IMR-90 (cell line): ENCODE data around the gene LRFN2. TPM values are rescaled to one million over a fixed set of nuclear protein-coding genes. Genes with fewer than 3 reads are reported as not detected.

ENCODE experiments used
- ATAC-seq: fragments of 200-7000 bp; cut with Tn5 transposase; 2 replicates; pipeline ENCODE4 v1.9.1; 2020; ENCODE audit warnings: low read depth, mild to moderate bottlenecking, moderate library complexity
- BruUV-seq: library from RNA; stranded (reverse); fragments of 400-500 nt; replicated peaks from 2 replicates; lab custom pipeline; 2021; lab: Mats Ljungman, UMichigan
- CTCF ChIA-PET: fragments of 300-600 bp; formaldehyde crosslinking; extraction: SDS; loops from one replicate; lab custom pipeline; 2021; ENCODE audit warnings: antibody characterized with exemption; lab: Yijun Ruan, JAX
- POLR2A ChIA-PET: fragments of 300-600 bp; sonication (Branson Sonifier 250); formaldehyde crosslinking; loops from one replicate; lab custom pipeline; 2022; ENCODE audit warnings: antibody characterized with exemption; ENCODE audit not compliant: unreplicated experiment; lab: Charles Lee
- DNase-seq: peaks from one replicate; pipeline ENCODE4 v3.0.0; 2013
- H2AFZ ChIP-seq: replicated peaks from 2 replicates; pipeline ENCODE3; 2013; ENCODE audit warnings: low read length, mild to moderate bottlenecking; ENCODE audit not compliant: poor library complexity
- H2AK5ac ChIP-seq: 2 replicates; pipeline ENCODE4 v1.6.1; 2013; ENCODE audit warnings: low read depth, low read length, inconsistent platforms
- H2AK9ac ChIP-seq: replicated peaks from 2 replicates; pipeline ENCODE3; 2013; ENCODE audit warnings: mild to moderate bottlenecking, low read depth, low read length, moderate library complexity; ENCODE audit not compliant: poor library complexity
- H2BK120ac ChIP-seq: 2 replicates; pipeline ENCODE4 v1.6.1; 2013; ENCODE audit warnings: low read depth, low read length, inconsistent platforms
- H2BK15ac ChIP-seq: 3 replicates; pipeline ENCODE4 v1.6.1; 2013; ENCODE audit warnings: low read depth, low read length, inconsistent platforms
- H2BK20ac ChIP-seq: 2 replicates; pipeline ENCODE4 v1.6.1; 2013; ENCODE audit warnings: low read depth, mild to moderate bottlenecking, inconsistent platforms, low read length, moderate library complexity
- H2BK5ac ChIP-seq: 2 replicates; pipeline ENCODE4 v1.6.1; 2013; ENCODE audit warnings: mild to moderate bottlenecking, low read depth, low read length, inconsistent platforms; ENCODE audit not compliant: poor library complexity, severe bottlenecking
- H3K14ac ChIP-seq: replicated peaks from 2 replicates; pipeline ENCODE4 v1.6.1; 2013; ENCODE audit warnings: low read depth, low read length, inconsistent platforms
- H3K18ac ChIP-seq: 2 replicates; pipeline ENCODE4 v1.6.1; 2013; ENCODE audit warnings: low read depth, low read length, control low read depth
- H3K23ac ChIP-seq: 2 replicates; pipeline ENCODE4 v1.6.1; 2013; ENCODE audit warnings: low read depth, low read length, inconsistent platforms
- H3K27ac ChIP-seq: 2 replicates; pipeline ENCODE4 v1.5.1; 2013; ENCODE audit warnings: mild to moderate bottlenecking, control low read depth, low read length; ENCODE audit not compliant: insufficient read depth
- H3K27me3 ChIP-seq: 2 replicates; pipeline ENCODE4 v1.6.1; 2013; ENCODE audit warnings: low read length; ENCODE audit not compliant: control insufficient read depth, insufficient read depth
- H3K36me3 ChIP-seq: 2 replicates; pipeline ENCODE4 v1.6.1; 2013; ENCODE audit warnings: low read length, mixed read lengths; ENCODE audit not compliant: control insufficient read depth, insufficient read depth
- H3K4ac ChIP-seq: 2 replicates; pipeline ENCODE4 v1.6.1; 2013; ENCODE audit warnings: low read depth, low read length, inconsistent platforms
- H3K4me1 ChIP-seq: 2 replicates; pipeline ENCODE4 v1.6.1; 2013; ENCODE audit warnings: low read length, mixed read lengths; ENCODE audit not compliant: control insufficient read depth, insufficient read depth
- H3K4me2 ChIP-seq: 2 replicates; pipeline ENCODE4 v1.6.1; 2013; ENCODE audit warnings: low read depth, mild to moderate bottlenecking, control low read depth, low read length, moderate library complexity
- H3K4me3 ChIP-seq: 2 replicates; pipeline ENCODE4 v1.5.1; 2013; ENCODE audit warnings: low read depth, mild to moderate bottlenecking, control low read depth, low read length, moderate library complexity; ENCODE audit not compliant: insufficient read depth
- H3K56ac ChIP-seq: 2 replicates; pipeline ENCODE4 v1.6.1; 2013; ENCODE audit warnings: low read length, inconsistent platforms; ENCODE audit not compliant: insufficient read depth; ENCODE audit errors: extremely low read depth
- H3K79me1 ChIP-seq, 2 experiments: 2 replicates each; pipeline ENCODE4 v1.6.1; 2013; ENCODE audit warnings: low read length in 2 of 2, inconsistent platforms in 1 of 2, low read depth in 1 of 2
- H3K9ac ChIP-seq: 2 replicates; pipeline ENCODE4 v1.6.1; 2013; ENCODE audit warnings: low read depth, low read length, control low read depth
- H3K9me1 ChIP-seq: 2 replicates; pipeline ENCODE4 v1.6.1; 2013; ENCODE audit warnings: low read length, inconsistent platforms; ENCODE audit not compliant: insufficient read depth
- H3K9me3 ChIP-seq: 2 replicates; pipeline ENCODE4 v1.6.1; 2013; ENCODE audit warnings: low read length; ENCODE audit not compliant: control insufficient read depth, insufficient read depth
- H4K20me1 ChIP-seq: 2 replicates; pipeline ENCODE4 v1.6.1; 2013; ENCODE audit warnings: low read length, inconsistent platforms; ENCODE audit not compliant: insufficient read depth
- H4K5ac ChIP-seq: 2 replicates; pipeline ENCODE4 v1.6.1; 2013; ENCODE audit warnings: mild to moderate bottlenecking, low read depth, low read length, control low read depth
- H4K8ac ChIP-seq, 2 experiments: 2 replicates each; pipeline ENCODE4 v1.6.1; 2013; ENCODE audit warnings: low read depth in 2 of 2, low read length in 2 of 2, control low read depth in 1 of 2, inconsistent platforms in 1 of 2
- H4K91ac ChIP-seq: 2 replicates; pipeline ENCODE4 v1.6.1; 2013; ENCODE audit warnings: low read depth, low read length, inconsistent platforms; ENCODE audit not compliant: insufficient read depth
- CEBPB ChIP-seq: IDR thresholded peaks from 2 replicates; pipeline ENCODE4 v1.6.1; 2012; ENCODE audit warnings: low read depth, low read length, improper control_type of control experiment
- CTCF ChIP-seq: conservative IDR thresholded peaks from 2 replicates; pipeline ENCODE4 v1.5.1; 2012; ENCODE audit warnings: mild to moderate bottlenecking, low read depth, low read length, improper control_type of control experiment
- ELK1 ChIP-seq: fragments of 150-350 bp; IDR thresholded peaks from 2 replicates; pipeline ENCODE4 v1.6.1; 2016; ENCODE audit warnings: low read depth, mild to moderate bottlenecking, low read length, moderate library complexity, borderline replicate concordance
- FOS ChIP-seq: fragments of 150-350 bp; IDR thresholded peaks from 2 replicates; pipeline ENCODE4 v1.6.1; 2016; ENCODE audit warnings: low read depth, low read length
- MAFK ChIP-seq: IDR thresholded peaks from 2 replicates; pipeline ENCODE4 v1.6.1; 2012; ENCODE audit warnings: low read depth, low read length, improper control_type of control experiment
- MXI1 ChIP-seq: IDR thresholded peaks from 2 replicates; pipeline ENCODE4 v1.6.1; 2012; ENCODE audit warnings: low read depth, mild to moderate bottlenecking, low read length, moderate library complexity, borderline replicate concordance
- NFE2L2 ChIP-seq: fragments of 150-350 bp; IDR thresholded peaks from 2 replicates; pipeline ENCODE4 v1.6.1; 2016; ENCODE audit warnings: low read depth, mild to moderate bottlenecking, low read length
- POLR2A ChIP-seq: IDR thresholded peaks from 2 replicates; pipeline ENCODE4 v1.6.1; 2012; ENCODE audit warnings: mild to moderate bottlenecking, low read depth, low read length
- RFX5 ChIP-seq: IDR thresholded peaks from 2 replicates; pipeline ENCODE4 v1.8.0; 2012; ENCODE audit warnings: low read depth, mild to moderate bottlenecking, low read length, moderate library complexity
- USF2 ChIP-seq: fragments of 150-350 bp; IDR thresholded peaks from 2 replicates; pipeline ENCODE4 v1.6.1; 2017; ENCODE audit warnings: mild to moderate bottlenecking, antibody characterized with exemption, low read length, low read depth
- WGBS, 2 experiments: methylation state at CpG; one replicate each; pipeline versions ENCODE4 v1.1.5 to v1.1.7; 2013; ENCODE audit warnings: missing lambda C conversion rate in 2 of 2; ENCODE audit not compliant: insufficient read length in 1 of 2; ENCODE audit errors: extremely low coverage in 2 of 2; 5-methylcytosine and 5-hydroxymethylcytosine counted together
- dilution Hi-C: fragments of 300-500 bp; cut with HindIII; formaldehyde crosslinking; loops from one replicate; pipeline ENCODE4 v1.14.3; 2018; ENCODE audit warnings: low sequenced_read_pairs; ENCODE audit not compliant: unreplicated experiment
- in situ Hi-C: fragments of 300-500 bp; cut with MboI; formaldehyde crosslinking; loops from 3 replicates; pipeline ENCODE4 v1.14.3; 2019; ENCODE audit warnings: low sequenced_read_pairs, inconsistent platforms, mixed read lengths
- intact Hi-C: fragments of 100-400 bp; cut with micrococcal nuclease; formaldehyde crosslinking; loops from 2 replicates; pipeline ENCODE4 v1.10.0; 2022
- polyA plus RNA-seq, 3 experiments: library from polyadenylated mRNA; depleted of rRNA; stranded (reverse); fragments of >200 nt; gene quantifications; 2 replicates each; pipeline ENCODE4 v1.2.3, GENCODE V29; 2012; ENCODE audit warnings: low replicate concordance in 1 of 3
- total RNA-seq: library from RNA; depleted of rRNA; stranded (reverse); fragments of >200 nt; gene quantifications from 2 replicates; pipeline ENCODE4 v1.2.3, GENCODE V29; 2012

LRFN2 gene
- total and polyA plus RNA-seq, 2 of the 4 experiments (the other 2 are of a cell fraction), result not detected

DNA sequence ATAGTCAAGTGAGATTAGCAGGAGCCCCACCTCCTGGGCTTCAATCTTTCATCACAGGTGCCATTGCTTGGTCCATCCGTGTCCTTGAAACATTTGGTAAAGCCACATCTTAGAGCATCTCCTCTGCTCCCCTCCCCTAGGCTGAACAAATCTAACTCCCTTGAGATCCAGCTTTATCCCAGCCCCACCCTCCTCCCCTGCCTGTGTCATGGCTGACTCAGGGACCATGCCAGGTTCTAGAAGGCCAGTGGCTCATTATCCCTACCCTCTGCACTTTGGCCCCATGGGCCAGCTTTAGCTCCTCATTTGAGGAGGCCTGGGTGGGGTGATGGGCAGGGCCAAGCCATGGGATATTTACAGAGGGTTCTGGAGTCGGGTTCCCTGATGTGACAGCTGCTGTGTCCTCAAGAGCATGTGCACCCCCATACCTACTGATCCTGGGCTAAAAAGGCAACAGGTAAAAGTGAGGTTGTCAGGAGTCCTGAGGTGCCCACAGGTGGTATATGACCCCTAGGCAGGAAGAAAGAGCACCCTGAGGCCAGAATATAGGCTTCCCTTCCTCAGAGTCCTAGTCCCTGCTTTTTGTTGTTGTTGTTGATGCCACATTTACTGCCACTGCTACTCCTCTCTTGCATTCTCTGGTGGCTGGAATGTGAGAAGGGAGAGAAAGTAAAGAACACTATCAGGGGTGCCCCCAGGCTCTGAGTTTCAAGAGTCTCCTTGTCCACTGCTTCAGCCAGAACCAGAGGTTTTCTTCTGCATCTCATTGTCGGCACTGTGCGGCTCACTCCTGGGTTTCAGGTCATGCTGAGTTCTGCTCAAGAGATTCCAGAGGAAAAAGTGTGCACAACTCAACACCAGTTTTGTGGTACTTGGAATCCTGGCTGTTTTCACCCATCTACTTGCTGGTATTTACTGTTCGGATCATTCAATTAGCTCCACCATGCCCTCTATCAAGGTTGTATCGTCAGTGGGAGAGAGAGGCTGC, 228.4 kb downstream of the LRFN2 start:
- H2BK120ac ChIP-seq, result no peak overlapping the region
- no peak overlapping the region for H2AFZ ChIP-seq
- no peak overlapping the region for H3K4ac ChIP-seq
- no peak overlapping the region for H3K4me2 ChIP-seq
- H3K9me1 ChIP-seq, result no peaks in the 10 kb centered on the region
- H2AK9ac ChIP-seq, result peak overlapping the region; percentile 55
- no peak overlapping the region for H2BK15ac ChIP-seq
- H4K5ac ChIP-seq, result no peak overlapping the region
- in situ Hi-C loops, result no loop called here
- H2AK5ac ChIP-seq, result no peak overlapping the region
- H3K36me3 ChIP-seq, result no peaks in the 10 kb centered on the region
- dilution Hi-C loops, result no loop called here
- no peaks in the 10 kb centered on the region for H3K27me3 ChIP-seq
- ChIA-PET POLR2A (no interaction called here), CTCF (no interaction called here)
- no peak overlapping the region for H2BK5ac ChIP-seq
- no peak overlapping the region for H3K18ac ChIP-seq
- no peak overlapping the region for H3K56ac ChIP-seq
- H4K91ac ChIP-seq, result no peak overlapping the region
- 20% methylated on average over 1 of the region's 6 CpGs; no CpG with 5 or more reads in 1 of the 2 experiments for WGBS, 2 experiments
- DNase-seq (no peak), ATAC-seq (no peak)
- H3K27ac ChIP-seq, result no peak overlapping the region
- no peak overlapping the region for H4K8ac ChIP-seq
- BruUV-seq, result no TSS peak
- H4K20me1 ChIP-seq, result no peaks in the 10 kb centered on the region
- H2BK20ac ChIP-seq, result no peak overlapping the region
- TF ChIP-seq POLR2A (no peak), MXI1 (no peak), CTCF (no peak), FOS (no peak), CEBPB (no peak), USF2 (no peak), ELK1 (no peak), NFE2L2 (no peak), RFX5 (no peak), MAFK (no peak)
- H3K9me3 ChIP-seq, result no peaks in the 10 kb centered on the region
- H3K9ac ChIP-seq, result no peak overlapping the region
- intact Hi-C loops, result no loop called here
- H3K79me1 ChIP-seq, result no peaks in the 10 kb centered on the region
- no peak overlapping the region for H3K4me3 ChIP-seq
- no peak overlapping the region for H3K23ac ChIP-seq
- no peaks in the 10 kb centered on the region for H3K4me1 ChIP-seq
- H3K14ac ChIP-seq, result no peak overlapping the region
